Spinal cord (tissue), 10 donors: ENCODE results near the gene CFAP100. TPM values are rescaled to one million over a fixed set of nuclear protein-coding genes. Genes with fewer than 3 reads are reported as not detected.

Experiments
- DNase-seq, 6 donors: peaks; one replicate each; pipeline versions ENCODE4 v3.0.0 to v3.0.0-alpha.2; 2013 to 2015; ENCODE audit warnings: low spot score in 6 of 6, low read depth in 4 of 6
- H3K27ac ChIP-seq: one replicate; pipeline ENCODE4 v1.5.1; 2013; ENCODE audit warnings: low read depth, low read length, control low read depth
- H3K27me3 ChIP-seq: one replicate; pipeline ENCODE4 v1.6.1; 2013; ENCODE audit warnings: low read length; ENCODE audit not compliant: control insufficient read depth, insufficient read depth
- H3K36me3 ChIP-seq: one replicate; pipeline ENCODE4 v1.6.1; 2013; ENCODE audit warnings: low read length; ENCODE audit not compliant: control insufficient read depth, insufficient read depth
- H3K4me1 ChIP-seq: one replicate; pipeline ENCODE4 v1.6.1; 2013; ENCODE audit warnings: low read length; ENCODE audit not compliant: control insufficient read depth, insufficient read depth
- H3K4me3 ChIP-seq: one replicate; pipeline ENCODE4 v1.5.1; 2013; ENCODE audit warnings: low read depth, low read length, control low read depth
- H3K9me3 ChIP-seq: one replicate; pipeline ENCODE4 v1.6.1; 2013; ENCODE audit warnings: low read length; ENCODE audit not compliant: control insufficient read depth, insufficient read depth
- WGBS: methylation state at CpG from one replicate; pipeline ENCODE4 v1.1.5; 2013; ENCODE audit warnings: missing lambda C conversion rate; ENCODE audit not compliant: insufficient coverage; 5-methylcytosine and 5-hydroxymethylcytosine counted together
- polyA plus RNA-seq, 2 donors: library from polyadenylated mRNA; unstranded; fragments of 120-200 nt; gene quantifications; one replicate each; pipeline ENCODE4 v1.2.1, GENCODE V29; 2013; ENCODE audit not compliant: insufficient read length in 2 of 2
- total RNA-seq, 2 donors: library from RNA; depleted of rRNA in 1 of 2; stranded (reverse); fragments of 120-200 nt in 1 of 2; fragments of >200 nt in 1 of 2; gene quantifications; one replicate each; pipeline versions ENCODE4 v1.2.3 to v1.2.4, GENCODE V29; 2013 to 2014
- donor health status: healthy.

The CFAP100 gene
- total and polyA plus RNA-seq, 4 donors = 2.2 to 16.6 (median 14.4) TPM

GRCh38 chr3:126412841-126413692 lies 18.4 kb downstream of the CFAP100 start:
- WGBS = 96% methylated on average over 4 of the region's 6 CpGs
- H3K27ac ChIP-seq = no peak overlapping the region
- H3K27me3 ChIP-seq = peaks cover 6% of the 10 kb centered on the region
- peaks cover 13% of the 10 kb centered on the region for H3K36me3 ChIP-seq
- no peak overlapping the region for H3K4me3 ChIP-seq
- DNase-seq = no peak
- H3K4me1 ChIP-seq = no peaks in the 10 kb centered on the region
- H3K9me3 ChIP-seq = no peaks in the 10 kb centered on the region

DNA sequence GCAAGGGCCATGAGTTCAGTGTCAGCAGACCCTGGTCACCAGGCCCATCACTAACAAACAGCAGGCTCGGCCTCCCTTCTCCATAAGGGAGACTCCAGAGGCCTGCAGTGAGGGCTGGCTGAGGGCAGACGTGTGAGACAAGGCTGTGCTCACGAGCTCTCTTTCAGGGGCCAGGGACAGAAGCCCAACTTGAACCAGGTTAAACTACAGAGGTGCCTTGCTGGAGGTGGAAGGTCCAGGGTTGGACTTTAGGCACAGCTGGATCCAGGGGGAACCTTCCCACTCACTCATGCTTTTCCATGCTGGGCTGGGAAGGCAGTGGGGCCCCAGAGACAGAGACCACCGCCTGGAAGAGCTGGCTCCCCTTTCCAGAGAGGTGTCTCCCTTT lies 19.0 kb downstream of the CFAP100 start:
- WGBS = 57% methylated on average over 2 of the region's 4 CpGs
- no peak for DNase-seq
- peaks cover 6% of the 10 kb centered on the region for H3K27me3 ChIP-seq
- H3K9me3 ChIP-seq = no peaks in the 10 kb centered on the region
- H3K4me3 ChIP-seq = no peak overlapping the region
- no peaks in the 10 kb centered on the region for H3K4me1 ChIP-seq
- no peak overlapping the region for H3K27ac ChIP-seq
- H3K36me3 ChIP-seq = peaks cover 19% of the 10 kb centered on the region

DNA sequence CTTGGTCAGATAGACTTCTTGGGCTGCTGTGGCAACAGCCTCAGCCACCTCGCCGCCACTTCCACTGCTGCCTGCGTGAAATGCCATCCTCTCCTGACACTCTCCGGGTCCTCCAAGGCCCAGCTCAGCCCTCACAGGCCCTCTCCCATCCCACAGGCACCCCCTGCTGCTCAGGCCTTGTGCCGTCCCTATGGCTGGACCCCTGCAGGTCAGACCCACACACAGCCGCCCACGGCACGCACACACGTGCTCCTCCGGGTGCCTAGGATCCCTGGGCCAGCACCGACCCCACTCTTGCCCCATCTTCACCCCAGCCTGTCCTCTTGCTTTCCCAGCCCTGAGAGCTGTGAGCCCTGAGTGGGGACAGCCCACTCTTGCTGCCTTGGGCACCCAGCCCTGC lies 19.7 kb downstream of the CFAP100 start:
- Histone ChIP-seq H3K36me3 (peaks cover 21% of the 10 kb centered on the region), H3K9me3 (no peaks in the 10 kb centered on the region), H3K27me3 (peaks cover 6% of the 10 kb centered on the region), H3K4me1 (no peaks in the 10 kb centered on the region), H3K4me3 (no peak overlapping the region), H3K27ac (no peak overlapping the region)
- no peak for DNase-seq
- 85% methylated on average over 11 of the region's 11 CpGs for WGBS

- Histone ChIP-seq H3K36me3 (peaks cover 28% of the 10 kb centered on the region), H3K27me3 (peaks cover 6% of the 10 kb centered on the region), H3K4me1 (no peaks in the 10 kb centered on the region), H3K9me3 (no peaks in the 10 kb centered on the region), H3K27ac (no peak overlapping the region), H3K4me3 (no peak overlapping the region)
- DNase-seq = no peak
- WGBS = 92% methylated on average over 10 of the region's 12 CpGs
Measured at GRCh38 chr3:126414961-126415660, 20.4 kb downstream of the CFAP100 start.

DNA sequence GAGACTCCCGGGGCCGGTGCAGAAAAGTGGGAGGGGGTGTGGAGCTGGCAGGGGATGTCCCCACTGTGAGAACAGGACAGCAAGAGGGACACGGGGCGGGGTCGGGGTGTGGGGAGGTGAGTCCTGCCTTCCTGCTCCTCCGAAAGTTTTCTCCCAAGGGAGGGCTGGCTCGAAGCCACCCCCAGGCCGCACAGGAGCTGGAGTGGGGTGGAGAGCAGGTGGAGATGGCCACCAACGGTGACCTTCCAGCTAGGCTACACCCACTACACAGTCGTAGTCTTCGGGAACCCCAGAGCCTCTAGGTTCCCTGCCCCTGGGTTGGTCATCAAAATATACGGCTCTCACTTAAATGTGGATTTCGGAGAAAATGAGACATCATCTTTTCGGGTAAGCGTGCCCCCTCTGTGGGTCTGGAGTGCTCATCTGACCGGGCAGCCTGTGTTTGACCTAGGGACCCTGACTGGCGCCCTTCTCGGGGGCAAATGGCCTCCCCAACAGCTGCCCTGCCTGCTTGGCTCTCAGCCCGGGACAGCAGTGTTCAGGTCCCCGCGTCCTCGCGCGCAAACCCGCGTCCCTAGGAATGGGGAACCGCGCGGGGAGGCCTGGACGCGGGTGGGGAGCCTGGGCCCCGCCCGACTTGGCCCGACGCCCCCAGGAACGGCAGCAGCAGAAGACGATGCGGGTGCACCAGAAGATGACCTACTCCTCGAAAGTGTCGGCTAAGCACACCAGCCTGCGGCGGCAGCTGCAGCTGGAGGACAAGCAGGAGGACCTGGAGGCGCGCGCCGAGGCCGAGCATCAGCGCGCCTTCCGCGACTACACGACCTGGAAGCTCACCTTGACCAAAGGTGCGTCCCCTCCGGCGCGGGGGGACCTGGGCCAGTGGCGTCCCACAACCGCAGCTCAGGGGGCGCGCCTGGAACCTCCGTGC lies 21.2 kb downstream of the CFAP100 start:
- H3K27ac ChIP-seq = no peak overlapping the region
- H3K4me3 ChIP-seq = no peak overlapping the region
- no peaks in the 10 kb centered on the region for H3K9me3 ChIP-seq
- DNase-seq = no peak
- H3K4me1 ChIP-seq = no peaks in the 10 kb centered on the region
- WGBS = 38% methylated on average over 59 of the region's 61 CpGs
- H3K27me3 ChIP-seq = peaks cover 6% of the 10 kb centered on the region
- H3K36me3 ChIP-seq = peaks cover 32% of the 10 kb centered on the region

DNA sequence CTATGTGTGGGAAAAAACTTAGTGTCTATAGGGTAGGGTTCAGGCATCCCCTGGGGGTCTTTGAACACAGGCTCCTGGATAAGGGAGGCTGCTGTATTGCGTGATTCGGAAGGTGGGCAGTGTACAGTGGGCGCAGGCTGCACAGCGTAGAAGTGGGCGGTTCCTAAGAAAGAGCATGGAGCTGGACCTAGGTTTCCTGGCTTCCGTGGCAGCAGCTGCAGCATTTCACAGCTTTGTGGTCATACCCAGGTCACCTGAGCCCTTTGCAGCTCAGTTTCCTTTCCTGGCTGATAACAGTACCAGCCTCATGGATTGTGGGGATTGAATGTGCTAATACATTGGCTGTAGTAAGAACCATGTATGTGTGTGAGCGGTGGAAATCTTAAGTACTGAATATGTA lies 22.2 kb downstream of the CFAP100 start:
- peaks cover 6% of the 10 kb centered on the region for H3K27me3 ChIP-seq
- no peaks in the 10 kb centered on the region for H3K4me1 ChIP-seq
- no peak overlapping the region for H3K27ac ChIP-seq
- peaks cover 32% of the 10 kb centered on the region for H3K36me3 ChIP-seq
- no peaks in the 10 kb centered on the region for H3K9me3 ChIP-seq
- no peak for DNase-seq
- no peak overlapping the region for H3K4me3 ChIP-seq
- 93% methylated on average over 6 of the region's 7 CpGs for WGBS

DNA sequence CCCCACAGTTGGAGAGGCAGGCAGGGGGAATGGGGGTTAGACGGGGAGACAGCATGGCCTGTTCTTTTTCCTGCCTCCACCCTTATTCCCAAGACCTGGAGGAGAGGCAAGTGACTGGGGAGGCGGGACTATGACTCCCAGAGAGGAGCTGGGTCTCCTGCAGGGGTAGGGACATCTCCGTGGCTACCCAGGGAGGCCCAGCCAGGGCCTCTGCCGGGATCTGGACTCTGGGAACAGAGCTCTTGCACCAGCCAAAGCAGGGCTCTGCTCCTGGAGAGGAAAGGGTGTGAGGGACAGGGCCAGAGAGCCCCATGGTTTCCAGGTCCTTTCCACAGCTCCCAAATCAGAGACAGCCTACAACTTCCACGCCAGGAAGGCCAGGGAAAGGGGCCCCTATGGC lies 22.8 kb downstream of the CFAP100 start:
- peaks cover 36% of the 10 kb centered on the region for H3K36me3 ChIP-seq
- H3K27me3 ChIP-seq = peaks cover 6% of the 10 kb centered on the region
- no peak overlapping the region for H3K27ac ChIP-seq
- 66% methylated on average over 4 of the region's 5 CpGs for WGBS
- no peak overlapping the region for H3K4me3 ChIP-seq
- H3K9me3 ChIP-seq = no peaks in the 10 kb centered on the region
- no peak for DNase-seq
- H3K4me1 ChIP-seq = no peaks in the 10 kb centered on the region

DNA sequence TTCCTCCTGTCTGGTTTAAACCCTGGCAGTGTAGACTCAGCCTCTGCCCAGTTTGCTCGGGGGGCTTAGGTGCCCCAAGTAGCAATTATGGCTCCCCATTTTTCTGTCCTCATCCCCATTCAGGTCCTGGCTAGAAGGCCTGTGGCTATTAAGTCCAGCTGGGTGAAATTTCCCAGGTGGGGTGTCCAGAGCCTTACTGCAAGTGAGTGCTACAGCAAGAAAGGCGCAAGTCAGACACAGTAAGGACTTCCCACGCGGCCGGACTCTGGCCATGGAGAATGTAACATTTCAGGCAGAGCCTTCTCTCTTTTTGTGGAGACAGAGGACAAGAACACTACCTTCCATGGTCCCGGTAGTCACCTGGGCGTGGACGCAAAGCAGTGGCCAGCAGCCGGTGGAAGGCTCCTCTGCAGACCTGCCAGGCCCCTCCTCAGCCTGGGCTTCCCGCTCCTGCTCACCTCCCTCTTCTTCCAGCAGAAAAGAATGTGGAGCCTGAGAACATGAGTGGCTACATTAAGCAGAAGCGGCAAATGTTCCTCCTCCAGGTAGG lies 23.3 kb downstream of the CFAP100 start:
- Histone ChIP-seq H3K36me3 (peaks cover 42% of the 10 kb centered on the region), H3K4me3 (no peak overlapping the region), H3K4me1 (no peaks in the 10 kb centered on the region), H3K9me3 (no peaks in the 10 kb centered on the region), H3K27ac (no peak overlapping the region), H3K27me3 (peaks cover 6% of the 10 kb centered on the region)
- DNase-seq = no peak
- 85% methylated on average over 10 of the region's 11 CpGs for whole genome bisulfite sequencing

DNA sequence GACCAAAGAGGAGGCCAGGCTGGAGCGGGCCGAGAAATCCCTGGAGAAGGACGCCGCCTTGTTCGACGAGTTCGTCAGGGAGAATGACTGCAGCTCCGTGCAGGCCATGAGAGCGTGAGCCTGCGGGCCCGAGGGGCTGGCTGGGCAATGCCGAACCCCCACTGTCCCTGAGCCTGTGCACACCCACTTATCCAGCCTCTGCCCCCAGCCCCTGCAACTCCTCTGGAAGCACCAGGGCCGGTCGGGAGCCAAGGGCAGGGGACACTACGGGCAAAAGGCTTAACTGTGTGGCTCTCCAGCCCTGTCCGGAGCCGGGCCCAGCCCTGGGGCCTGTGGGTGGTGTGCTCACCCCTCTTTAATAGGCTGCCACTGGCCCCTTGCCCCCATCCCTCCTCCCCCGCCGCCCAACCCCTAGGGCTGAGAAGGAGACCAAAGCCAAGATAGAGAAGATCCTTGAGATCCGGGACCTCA lies 24.0 kb downstream of the CFAP100 start:
- H3K36me3 ChIP-seq = peaks cover 48% of the 10 kb centered on the region
- peaks cover 6% of the 10 kb centered on the region for H3K27me3 ChIP-seq
- H3K27ac ChIP-seq = no peak overlapping the region
- no peak overlapping the region for H3K4me3 ChIP-seq
- H3K4me1 ChIP-seq = no peaks in the 10 kb centered on the region
- DNase-seq = no peak
- H3K9me3 ChIP-seq = no peaks in the 10 kb centered on the region
- WGBS = 83% methylated on average over 16 of the region's 20 CpGs
